NCI-H1694 (cell line): ENCODE measurements around the gene EPX.
A peak's percentile ranks its signal among the peaks of the same experiment; 100 is the strongest.
"Not testable (repeated sequence)": the region's sequence is repeated elsewhere in the genome, so short reads cannot be mapped to it uniquely, and the experiment has no call there.

Source experiments
- DNase-seq: peaks from one replicate; lab custom pipeline; 2025; lab: John Stamatoyannopoulos, UW

The EPX gene, protein sequence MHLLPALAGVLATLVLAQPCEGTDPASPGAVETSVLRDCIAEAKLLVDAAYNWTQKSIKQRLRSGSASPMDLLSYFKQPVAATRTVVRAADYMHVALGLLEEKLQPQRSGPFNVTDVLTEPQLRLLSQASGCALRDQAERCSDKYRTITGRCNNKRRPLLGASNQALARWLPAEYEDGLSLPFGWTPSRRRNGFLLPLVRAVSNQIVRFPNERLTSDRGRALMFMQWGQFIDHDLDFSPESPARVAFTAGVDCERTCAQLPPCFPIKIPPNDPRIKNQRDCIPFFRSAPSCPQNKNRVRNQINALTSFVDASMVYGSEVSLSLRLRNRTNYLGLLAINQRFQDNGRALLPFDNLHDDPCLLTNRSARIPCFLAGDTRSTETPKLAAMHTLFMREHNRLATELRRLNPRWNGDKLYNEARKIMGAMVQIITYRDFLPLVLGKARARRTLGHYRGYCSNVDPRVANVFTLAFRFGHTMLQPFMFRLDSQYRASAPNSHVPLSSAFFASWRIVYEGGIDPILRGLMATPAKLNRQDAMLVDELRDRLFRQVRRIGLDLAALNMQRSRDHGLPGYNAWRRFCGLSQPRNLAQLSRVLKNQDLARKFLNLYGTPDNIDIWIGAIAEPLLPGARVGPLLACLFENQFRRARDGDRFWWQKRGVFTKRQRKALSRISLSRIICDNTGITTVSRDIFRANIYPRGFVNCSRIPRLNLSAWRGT

GRCh38 chr17:58192612-58193011 lies at the start of gene EPX:
TSS of gene EPX (plus strand) at chr17:58192726. CDS start at chr17:58192847, 121 bp downstream.
- no peak for DNase-seq

DNA sequence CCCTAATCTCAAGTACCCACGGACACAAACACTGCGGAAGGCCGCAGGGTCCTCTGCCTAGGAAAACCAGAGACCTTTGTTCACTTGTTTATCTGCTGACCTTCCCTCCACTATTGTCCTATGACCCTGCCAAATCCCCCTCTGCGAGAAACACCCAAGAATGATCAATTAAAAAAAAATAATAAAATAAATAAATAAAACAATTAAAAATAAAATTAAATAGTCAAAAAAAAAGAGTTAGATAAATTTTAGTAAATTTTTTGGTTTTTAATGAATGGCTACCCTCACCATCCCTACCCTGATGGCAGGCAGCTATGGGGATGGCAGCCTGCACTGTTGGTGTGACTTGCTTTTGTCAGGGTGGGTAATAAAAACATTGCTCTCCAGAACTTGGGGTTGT lies 49.2 kb upstream of the EPX start:
- not testable (repeated sequence) for DNase-seq

- DNase-seq: no peak
Measured at GRCh38 chr17:58144801-58145200, 47.7 kb upstream of the EPX start.

DNA sequence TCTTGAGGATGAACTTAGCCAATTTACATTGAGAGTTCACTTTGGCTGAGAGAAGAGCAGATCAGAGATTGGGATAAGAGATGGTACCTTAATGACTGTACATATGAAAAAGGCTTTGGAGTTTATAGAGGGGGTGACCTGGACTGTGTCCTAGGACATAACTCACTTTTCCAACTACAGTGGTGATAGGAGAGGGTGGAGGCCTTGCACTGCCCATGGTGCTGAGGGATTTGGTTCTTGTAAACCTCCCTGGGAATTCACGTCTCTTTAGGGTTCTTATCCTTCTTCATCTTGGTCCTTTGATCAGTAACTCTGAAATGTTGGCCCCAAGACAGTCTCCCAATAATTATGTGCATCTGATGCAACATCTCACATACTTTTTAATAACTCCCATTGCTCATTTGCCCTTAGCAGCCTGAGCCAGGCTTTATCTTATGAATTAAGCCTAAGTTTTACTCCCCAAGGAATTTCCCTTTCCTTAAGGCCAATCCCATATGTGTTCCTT lies 44.5 kb upstream of the EPX start, which contains the start of gene OR4D1:
TSS of gene OR4D1 (plus strand) at position 455 of the 505 bp plus-strand sequence. CDS start 6,770 bp downstream, outside the sequence.
- DNase-seq: no peak

DNA sequence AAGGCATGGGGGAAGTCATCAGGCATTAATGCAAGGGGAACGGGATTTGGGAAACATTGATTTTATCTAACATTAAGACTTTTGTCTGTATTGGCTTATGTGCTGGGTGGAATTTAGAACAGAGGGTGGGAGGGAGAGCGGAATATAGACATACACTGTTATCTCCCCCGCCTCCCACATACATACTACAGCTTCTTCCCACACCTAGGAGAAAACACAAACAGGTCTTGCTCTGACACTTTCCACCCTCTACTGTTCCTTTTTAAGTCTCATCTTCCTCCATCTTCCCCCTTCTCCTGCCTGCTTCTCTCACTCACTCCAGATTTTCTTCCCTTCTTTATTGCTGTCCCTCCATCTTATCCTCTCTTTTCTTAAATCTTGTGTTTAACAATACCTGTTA lies 43.9 kb upstream of the EPX start:
- DNase-seq: no peak

DNA sequence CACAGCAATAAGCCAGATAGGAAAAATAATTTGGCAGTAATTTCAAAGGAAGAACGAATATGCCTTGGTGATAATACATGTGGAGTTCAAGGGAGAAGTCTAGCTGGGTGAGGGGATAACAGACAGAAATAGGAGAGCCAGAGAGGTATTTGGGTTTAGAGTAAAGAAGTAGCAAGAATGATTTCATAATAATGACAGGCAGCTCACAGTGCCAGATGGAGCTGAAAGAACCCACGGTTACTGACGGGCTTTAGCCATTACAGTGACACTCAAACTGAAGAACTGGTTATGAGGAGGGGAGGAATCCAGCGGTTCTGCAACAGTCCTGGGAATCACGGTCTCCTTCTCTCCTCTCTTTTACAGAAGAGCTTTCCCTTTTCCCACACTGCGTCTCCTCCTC lies 42.1 kb upstream of the EPX start:
- no peak for DNase-seq

DNA sequence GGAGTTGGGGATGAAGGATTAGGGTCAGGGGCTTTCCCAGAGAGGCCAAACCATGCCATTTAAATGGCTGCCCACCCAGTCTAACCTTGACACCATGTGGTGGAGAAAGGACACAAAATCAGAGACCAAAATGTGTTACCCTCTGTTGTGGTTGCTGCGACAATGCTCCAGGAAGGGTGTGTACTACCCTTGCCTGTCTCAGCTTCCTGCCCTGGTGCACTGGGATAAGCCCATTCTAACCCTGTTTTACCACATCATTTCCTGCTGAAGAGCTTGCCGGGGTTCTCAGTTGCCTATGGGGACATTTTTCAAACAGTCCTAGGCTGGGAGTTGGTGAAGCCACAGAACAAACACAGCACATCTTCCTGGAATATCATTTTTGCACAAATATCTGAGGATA lies 39.5 kb upstream of the EPX start:
- no peak for DNase-seq

DNA sequence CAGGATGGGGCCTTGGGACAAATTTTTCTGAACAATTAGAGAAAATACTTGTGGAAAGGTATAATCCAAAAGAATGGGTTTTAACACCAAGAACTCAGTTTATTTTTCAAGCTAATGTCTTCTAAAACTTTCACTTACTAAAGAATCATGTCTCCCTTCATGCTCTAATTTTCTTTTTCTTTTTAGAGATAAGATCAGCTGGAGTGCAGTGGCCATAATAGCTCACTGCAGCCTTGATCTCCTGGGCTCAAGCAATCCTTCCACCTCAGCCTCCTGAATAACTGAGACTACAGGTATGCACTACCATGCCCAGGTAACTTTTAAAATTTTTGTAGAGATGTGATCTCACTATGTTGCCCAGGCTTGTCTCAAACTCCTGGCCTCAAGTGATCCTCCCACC lies 38.9 kb upstream of the EPX start:
- no peak for DNase-seq

DNA sequence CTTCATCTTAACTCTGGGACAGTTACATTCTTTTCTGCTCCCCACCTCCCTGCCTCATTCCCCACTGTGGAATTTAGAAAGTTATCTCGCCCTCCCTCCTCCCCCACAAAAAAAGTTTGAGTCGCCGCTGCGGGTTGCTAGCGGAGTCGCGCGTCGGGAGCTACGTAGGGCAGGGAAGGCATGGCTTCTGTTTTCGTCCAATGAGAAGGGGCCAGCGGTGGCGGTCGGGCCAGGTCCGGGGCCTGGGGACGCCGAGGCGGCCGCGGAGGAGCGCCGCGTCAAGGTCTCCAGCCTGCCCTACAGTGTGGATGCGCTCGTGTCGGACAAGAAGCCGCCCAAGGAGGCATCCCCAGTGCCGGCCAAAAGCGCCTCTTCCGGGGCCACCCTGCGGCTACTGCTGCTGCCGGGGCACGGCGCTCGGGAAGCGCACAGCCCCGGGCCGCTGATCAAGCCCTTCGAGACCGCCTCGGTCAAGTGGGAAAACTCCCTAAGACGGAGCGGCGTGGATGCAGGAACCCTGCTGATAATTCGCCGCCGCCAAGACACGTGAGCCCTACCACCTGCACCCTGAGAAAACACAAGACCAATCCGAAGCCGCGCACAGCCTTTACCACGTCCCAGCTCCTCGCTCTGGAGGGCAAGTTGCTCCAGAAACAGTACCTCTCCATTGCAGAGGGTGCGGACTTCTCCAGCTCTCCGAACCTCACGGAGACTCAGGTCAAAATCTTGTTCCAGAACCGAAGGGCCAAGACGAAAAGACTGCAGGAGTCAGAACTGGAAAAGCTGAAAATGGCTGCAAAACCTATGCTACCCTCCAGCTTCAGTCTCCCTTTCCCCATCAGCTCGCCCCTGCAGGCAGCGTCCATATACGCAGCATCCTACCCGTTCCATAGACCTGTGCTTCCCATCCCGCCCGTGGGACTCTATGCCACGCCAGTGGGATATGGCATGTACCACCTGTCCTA lies 35.4 kb upstream of the EPX start:
- DNase-seq: no peak

GRCh38 chr17:58158181-58158580 lies 34.3 kb upstream of the EPX start:
- no peak for DNase-seq

- no peak for DNase-seq
Measured at GRCh38 chr17:58161566-58161965, 31.0 kb upstream of the EPX start.

DNA sequence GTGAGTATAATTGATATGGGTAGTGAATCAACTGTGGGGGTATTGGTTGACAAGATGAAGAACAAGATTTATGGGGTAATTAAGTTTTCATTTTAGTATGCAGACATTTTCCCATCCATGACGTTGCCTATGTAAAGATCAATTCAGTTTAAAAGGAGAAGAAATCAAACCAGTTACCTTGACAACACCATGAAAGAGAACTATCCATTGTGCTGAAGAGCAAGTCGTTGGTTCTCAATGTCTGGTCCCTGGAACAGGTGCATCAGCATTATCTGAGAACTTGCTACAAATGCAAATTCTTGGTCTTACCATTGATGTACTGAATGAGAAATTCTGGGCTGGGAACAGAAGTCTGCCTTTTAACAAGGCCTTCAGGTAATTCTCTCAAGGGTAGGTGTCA lies 26.5 kb upstream of the EPX start:
- no peak for DNase-seq

DNA sequence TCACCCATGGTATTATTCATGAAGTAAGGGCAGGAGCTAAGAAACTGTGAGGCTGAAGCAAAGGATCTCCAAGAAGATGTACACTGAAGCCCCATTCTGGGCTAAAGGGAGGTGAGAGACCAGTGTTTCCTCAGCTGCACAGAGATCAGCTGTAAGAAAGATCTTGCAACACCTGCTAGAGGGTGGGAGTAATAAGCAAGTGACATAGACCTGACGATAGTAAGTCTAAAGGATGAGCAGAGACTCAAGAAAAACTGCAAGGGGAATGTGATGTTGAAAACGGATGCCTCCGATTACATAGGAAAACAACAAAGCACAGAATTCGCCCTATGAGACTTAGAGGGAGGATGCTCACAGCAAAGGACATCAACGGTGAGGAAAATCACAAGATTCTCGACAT lies 25.8 kb upstream of the EPX start, which contains the start of gene OR4D2:
TSS of gene OR4D2 (plus strand) at position 301 of the 400 bp plus-strand sequence. CDS start 2,674 bp downstream, outside the sequence.
- DNase-seq: no peak

DNA sequence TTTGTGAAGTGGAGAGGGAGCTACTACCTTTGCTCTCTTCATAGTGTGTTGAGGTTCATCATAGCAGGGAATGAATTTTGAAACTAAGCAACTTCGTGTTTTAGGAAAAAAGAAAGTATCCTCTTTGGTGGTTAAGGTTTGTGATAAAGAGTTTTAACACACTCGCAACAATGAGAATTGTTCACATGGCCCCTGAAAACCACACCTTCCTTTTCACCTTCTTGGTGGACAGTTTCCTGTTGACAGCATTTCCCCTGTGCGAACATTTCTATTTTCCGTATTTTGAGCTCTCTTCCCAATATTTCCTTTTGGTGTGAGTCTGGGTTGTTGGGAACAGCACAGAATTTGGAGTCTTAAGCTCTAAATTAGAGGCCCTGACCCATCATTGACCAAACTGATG lies 21.9 kb upstream of the EPX start:
- DNase-seq: no peak

DNA sequence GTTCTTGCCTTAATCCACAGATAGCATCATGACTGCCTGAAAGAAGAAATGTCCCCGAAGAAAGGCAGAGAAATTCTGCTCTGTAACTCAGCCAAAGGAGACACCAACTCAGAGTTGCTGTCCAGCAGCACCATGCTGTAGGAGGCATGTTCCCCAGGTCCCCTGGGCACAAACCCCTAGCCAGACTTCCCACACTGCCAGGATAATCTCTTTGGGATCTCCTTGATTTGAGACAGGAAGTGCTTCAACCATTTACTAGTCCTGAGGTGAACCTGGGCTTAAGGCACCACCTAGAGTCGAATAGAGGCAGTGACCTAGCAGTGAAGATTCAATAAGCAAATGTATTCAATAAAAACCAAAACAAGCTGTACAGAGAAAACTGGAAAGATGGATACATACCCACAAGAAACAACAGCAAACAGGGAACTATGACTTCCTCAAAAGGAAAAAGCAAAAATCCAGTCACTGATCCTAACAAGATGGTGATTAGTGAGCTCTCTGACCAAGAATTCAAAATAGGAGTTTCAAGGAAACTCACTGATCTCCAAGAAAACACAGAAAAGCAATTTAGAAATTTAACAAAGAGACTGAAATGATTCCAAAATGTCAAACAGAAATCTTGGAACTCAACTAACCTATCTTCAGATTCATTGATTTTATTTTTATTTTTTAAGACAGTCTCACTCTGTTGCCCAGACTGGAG lies 20.0 kb upstream of the EPX start:
- DNase-seq: peak; percentile 49

DNA sequence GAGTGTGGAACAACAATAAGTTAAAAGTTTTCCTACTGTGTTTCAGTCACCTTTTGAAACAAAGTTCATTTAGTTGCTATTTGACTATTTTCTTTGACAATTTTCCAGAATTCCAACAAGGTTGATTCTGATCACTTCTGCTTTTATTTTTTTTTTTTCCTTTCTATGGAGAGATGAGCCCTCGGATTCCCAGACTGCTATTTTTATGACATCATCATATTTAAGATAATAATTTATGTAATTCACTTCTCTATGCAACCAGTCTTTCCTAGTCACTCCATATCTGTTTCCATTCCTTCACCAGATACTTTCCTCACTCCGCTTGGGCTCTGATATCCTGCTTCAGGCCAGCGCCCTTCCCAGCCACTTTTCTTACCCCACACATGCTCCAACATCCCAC lies 17.7 kb upstream of the EPX start:
- DNase-seq: no peak

DNA sequence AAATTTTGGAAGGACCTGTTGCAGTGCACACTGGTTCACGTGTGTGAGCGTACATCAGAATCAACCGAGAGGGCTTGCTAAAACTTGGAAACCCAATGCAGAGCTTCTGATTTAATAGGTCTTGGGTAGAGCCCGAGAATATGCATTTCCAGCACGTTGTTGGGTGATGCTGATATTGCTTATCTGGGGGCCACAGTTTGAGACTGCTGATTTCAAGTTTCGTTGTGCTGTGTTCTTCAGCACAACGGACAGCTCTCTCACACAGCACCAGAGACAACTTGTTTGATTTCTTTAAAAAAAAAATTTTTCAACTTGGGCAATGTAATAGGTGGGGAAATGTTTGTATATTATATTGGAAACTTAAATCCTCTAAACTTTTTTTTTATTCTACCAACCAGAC lies 16.3 kb upstream of the EPX start:
- DNase-seq: no peak

- no peak for DNase-seq
Measured at GRCh38 chr17:58181796-58182195, 10.7 kb upstream of the EPX start.

- no peak for DNase-seq
Measured at GRCh38 chr17:58183514-58183913, 9.0 kb upstream of the EPX start.

- no peak for DNase-seq
Measured at GRCh38 chr17:58184308-58184985, 8.1 kb upstream of the EPX start.
